Lower lobe of right lung (tissue), 2 donors: ENCODE data around the gene SH3BP5. TPM values are rescaled to one million over a fixed set of nuclear protein-coding genes. Genes with fewer than 3 reads are reported as not detected.

Experiments
- ATAC-seq, 2 donors: fragments of 200-7000 bp; cut with Tn5 transposase; one replicate each; pipeline ENCODE4 v1.9.1; 2020 to 2022; ENCODE audit warnings: mild to moderate bottlenecking in 2 of 2, moderate library complexity in 2 of 2
- DNase-seq: peaks from one replicate; pipeline ENCODE4 v3.0.0-alpha.2; 2020
- H3K27ac ChIP-seq: fragments of 200-600 bp; one replicate; pipeline ENCODE4 v1.8.0; 2022
- H3K27me3 ChIP-seq: fragments of 200-600 bp; one replicate; pipeline ENCODE4 v1.8.0; 2022; ENCODE audit warnings: low read depth
- H3K36me3 ChIP-seq: fragments of 200-600 bp; one replicate; pipeline ENCODE4 v1.8.0; 2022; ENCODE audit warnings: mild to moderate bottlenecking
- H3K4me1 ChIP-seq: fragments of 200-600 bp; one replicate; pipeline ENCODE4 v1.8.0; 2022
- H3K4me3 ChIP-seq: fragments of 200-600 bp; one replicate; pipeline ENCODE4 v1.8.0; 2022; ENCODE audit warnings: mild to moderate bottlenecking
- H3K9me3 ChIP-seq: fragments of 200-600 bp; one replicate; pipeline ENCODE4 v1.8.0; 2022
- CTCF ChIP-seq: fragments of 200-600 bp; IDR thresholded peaks from one replicate; pipeline ENCODE4 v1.8.0; 2022; ENCODE audit warnings: antibody characterized with exemption, mild to moderate bottlenecking
- intact Hi-C: fragments of 100-400 bp; cut with DNase I; formaldehyde crosslinking; loops from one replicate; pipeline ENCODE4 v1.11.0; 2022
- total RNA-seq: library from RNA; stranded (reverse); fragmentation: NEBNext Ultra II Directional; extraction: Animal tissue kit (Norgen Biotek cat#: 25700); gene quantifications from one replicate; pipeline ENCODE4 v1.2.1, GENCODE V29; 2021
- donor health status: DM: no; HTN: yes; CAD: no; lungs with severe emphysema.

Gene SH3BP5
- total RNA-seq, 1 donor from 2014 or later = 106 TPM

GRCh38 chr3:15281817-15282216 is 50.6 kb downstream of the SH3BP5 start:
- no peak for TF ChIP-seq CTCF
- peaks cover 30% of the 10 kb centered on the region for H3K4me1 ChIP-seq
- H3K9me3 ChIP-seq = no peaks in the 10 kb centered on the region
- intact Hi-C loops = no loop called here
- H3K36me3 ChIP-seq = peaks cover 8% of the 10 kb centered on the region
- H3K27me3 ChIP-seq = no peaks in the 10 kb centered on the region
- ATAC-seq (no peak), DNase-seq (no peak)
- H3K4me3 ChIP-seq = no peak overlapping the region
- H3K27ac ChIP-seq = no peak overlapping the region

- TF ChIP-seq CTCF = no peak
- H3K27ac ChIP-seq = no peak overlapping the region
- intact Hi-C loops = no loop called here
- ATAC-seq (peak; percentile 4 to 57), DNase-seq (no peak)
- H3K36me3 ChIP-seq = peaks cover 8% of the 10 kb centered on the region
- H3K27me3 ChIP-seq = no peaks in the 10 kb centered on the region
- peaks cover 35% of the 10 kb centered on the region for H3K4me1 ChIP-seq
- no peak overlapping the region for H3K4me3 ChIP-seq
- no peaks in the 10 kb centered on the region for H3K9me3 ChIP-seq
Measured at GRCh38 chr3:15280853-15281532, 51.4 kb downstream of the SH3BP5 start.

- intact Hi-C loops = no loop called here
- peaks cover 36% of the 10 kb centered on the region for H3K4me1 ChIP-seq
- no peak for TF ChIP-seq CTCF
- peaks cover 8% of the 10 kb centered on the region for H3K36me3 ChIP-seq
- H3K9me3 ChIP-seq = no peaks in the 10 kb centered on the region
- DNase-seq = no peak
- ATAC-seq = no peak
- H3K27me3 ChIP-seq = no peaks in the 10 kb centered on the region
- no peak overlapping the region for H3K4me3 ChIP-seq
- no peak overlapping the region for H3K27ac ChIP-seq
Measured at GRCh38 chr3:15279671-15280402, 52.5 kb downstream of the SH3BP5 start.

- Histone ChIP-seq H3K4me3 (no peak overlapping the region), H3K27me3 (no peaks in the 10 kb centered on the region), H3K9me3 (no peaks in the 10 kb centered on the region), H3K4me1 (peaks cover 36% of the 10 kb centered on the region), H3K27ac (no peak overlapping the region), H3K36me3 (peaks cover 8% of the 10 kb centered on the region)
- DNase-seq = no peak
- intact Hi-C loops = no loop called here
- TF ChIP-seq CTCF = no peak
- no peak for ATAC-seq
Measured at GRCh38 chr3:15279205-15279604, 53.2 kb downstream of the SH3BP5 start.

GRCh38 chr3:15277861-15278500 is 54.4 kb downstream of the SH3BP5 start:
- H3K9me3 ChIP-seq = no peaks in the 10 kb centered on the region
- no peak for TF ChIP-seq CTCF
- no peaks in the 10 kb centered on the region for H3K27me3 ChIP-seq
- H3K4me3 ChIP-seq = no peak overlapping the region
- DNase-seq = no peak
- peaks cover 39% of the 10 kb centered on the region for H3K4me1 ChIP-seq
- H3K36me3 ChIP-seq = peaks cover 2% of the 10 kb centered on the region
- intact Hi-C loops = no loop called here
- no peak overlapping the region for H3K27ac ChIP-seq
- no peak for ATAC-seq
